Stimulated activated naive CD8-positive, alpha-beta T cell treated with anti-CD3 and anti-CD28 coated beads, Interleukin-15, amount 100 ng/mL, for 72 hours (primary cell): ENCODE results near the gene SELENOO.

Source experiments
- ATAC-seq: fragments of 150-1000 bp; cut with Tn5 transposase; 2 replicates; pipeline ENCODE4 v1.10.0; 2021; ENCODE audit warnings: mild to moderate bottlenecking, moderate library complexity
- DNase-seq, 2 donors: peaks; one replicate each; pipeline ENCODE4 v3.0.0; 2021 to 2022
- H3K27ac Mint-ChIP-seq, 2 donors: one replicate each; pipeline ENCODE4 v1.8.0; 2022; ENCODE audit warnings: mild to moderate bottlenecking in 2 of 2, mixed read lengths in 2 of 2, moderate library complexity in 2 of 2
- H3K27me3 Mint-ChIP-seq: one replicate; pipeline ENCODE4 v1.8.0; 2022; ENCODE audit warnings: mixed read lengths
- H3K4me1 Mint-ChIP-seq: one replicate; pipeline ENCODE4 v1.8.0; 2022; ENCODE audit warnings: mild to moderate bottlenecking, mixed read lengths
- H3K4me3 Mint-ChIP-seq, 2 donors: one replicate each; pipeline ENCODE4 v1.8.0; 2022; ENCODE audit warnings: mild to moderate bottlenecking in 2 of 2, mixed read lengths in 2 of 2, moderate library complexity in 1 of 2
- H3K9me3 Mint-ChIP-seq, 2 donors: one replicate each; pipeline ENCODE4 v1.8.0; 2022; ENCODE audit warnings: mixed read lengths in 2 of 2

Gene SELENOO

GRCh38 chr22:50169774-50170341 is 31.0 kb upstream of the SELENOO start:
- ATAC-seq, result peak; percentile 72
- peak; percentile 51 to 63 for DNase-seq
- Mint-ChIP-seq H3K4me3 (peak overlapping the region; percentile 69 to 74), H3K27ac (peak overlapping the region in 1 of 2 donors; percentile 88), H3K4me1 (peaks cover 18% of the 10 kb centered on the region), H3K9me3 (no peaks in the 10 kb centered on the region), H3K27me3 (peaks cover 62% of the 10 kb centered on the region)

GRCh38 chr22:50170453-50171318 is 30.1 kb upstream of the SELENOO start, which contains the start of gene PANX2:
Gene PANX2, plus strand, starts transcription at chr22:50170731. Its CDS starts 0 bp downstream, at chr22:50170731.
- DNase-seq, result no peak
- H3K27ac Mint-ChIP-seq, result peak within 1 kb of the TSS; percentile 75 to 88
- ATAC-seq, result peak; percentile 33
- H3K27me3 Mint-ChIP-seq, result peaks cover 62% of the 10 kb centered on the region
- H3K4me1 Mint-ChIP-seq, result peaks cover 18% of the 10 kb centered on the region
- peak within 1 kb of the TSS; percentile 79 to 84 for H3K4me3 Mint-ChIP-seq
- H3K9me3 Mint-ChIP-seq, result no peaks in the 10 kb centered on the region

- peak overlapping the region; percentile 79 to 84 for H3K4me3 Mint-ChIP-seq
- H3K9me3 Mint-ChIP-seq, result no peaks in the 10 kb centered on the region
- peaks cover 18% of the 10 kb centered on the region for H3K4me1 Mint-ChIP-seq
- no peak for DNase-seq
- peak; percentile 18 for ATAC-seq
- H3K27me3 Mint-ChIP-seq, result peaks cover 62% of the 10 kb centered on the region
- H3K27ac Mint-ChIP-seq, result peak overlapping the region; percentile 64 to 67
Measured at GRCh38 chr22:50171319-50171964, 29.4 kb upstream of the SELENOO start.

GRCh38 chr22:50171965-50172421 is 28.8 kb upstream of the SELENOO start:
- no peak overlapping the region for H3K27ac Mint-ChIP-seq
- no peaks in the 10 kb centered on the region for H3K9me3 Mint-ChIP-seq
- peaks cover 18% of the 10 kb centered on the region for H3K4me1 Mint-ChIP-seq
- H3K4me3 Mint-ChIP-seq, result peak overlapping the region in 1 of 2 donors; percentile 36
- ATAC-seq (peak; percentile 5), DNase-seq (no peak)
- H3K27me3 Mint-ChIP-seq, result peaks cover 66% of the 10 kb centered on the region

- ATAC-seq, result no peak
- H3K27me3 Mint-ChIP-seq, result peaks cover 62% of the 10 kb centered on the region
Measured at GRCh38 chr22:50173311-50173982, 27.4 kb upstream of the SELENOO start.

GRCh38 chr22:50173983-50174355 is 26.8 kb upstream of the SELENOO start:
- peak overlapping the region in 1 of 2 donors; percentile 80 for H3K27ac Mint-ChIP-seq

More at GRCh38 chr22:50173311-50173982, 27.4 kb upstream of the SELENOO start:
- H3K27ac Mint-ChIP-seq, result peak overlapping the region in 1 of 2 donors; percentile 80
- DNase-seq, result no peak
- H3K9me3 Mint-ChIP-seq, result no peaks in the 10 kb centered on the region
- H3K4me1 Mint-ChIP-seq, result peaks cover 18% of the 10 kb centered on the region
- no peak overlapping the region for H3K4me3 Mint-ChIP-seq

GRCh38 chr22:50174382-50175190 is 26.2 kb upstream of the SELENOO start:
- peaks cover 51% of the 10 kb centered on the region for H3K27me3 Mint-ChIP-seq
- H3K4me3 Mint-ChIP-seq, result no peak overlapping the region
- no peak for DNase-seq
- ATAC-seq, result no peak
- no peak overlapping the region for H3K27ac Mint-ChIP-seq
- H3K4me1 Mint-ChIP-seq, result peaks cover 9% of the 10 kb centered on the region
- H3K9me3 Mint-ChIP-seq, result no peaks in the 10 kb centered on the region

More at GRCh38 chr22:50173983-50174355, 26.8 kb upstream of the SELENOO start:
- no peak overlapping the region for H3K4me3 Mint-ChIP-seq
- ATAC-seq (no peak), DNase-seq (no peak)
- peaks cover 13% of the 10 kb centered on the region for H3K4me1 Mint-ChIP-seq
- H3K9me3 Mint-ChIP-seq, result no peaks in the 10 kb centered on the region
- H3K27me3 Mint-ChIP-seq, result peaks cover 57% of the 10 kb centered on the region

- Mint-ChIP-seq H3K9me3 (no peaks in the 10 kb centered on the region), H3K27me3 (peaks cover 50% of the 10 kb centered on the region), H3K4me3 (no peak overlapping the region), H3K4me1 (peaks cover 15% of the 10 kb centered on the region), H3K27ac (no peak overlapping the region)
- ATAC-seq, result no peak
- DNase-seq, result no peak
Measured at GRCh38 chr22:50175191-50175461, 25.7 kb upstream of the SELENOO start.

GRCh38 chr22:50175921-50176849 is 24.6 kb upstream of the SELENOO start:
- H3K4me1 Mint-ChIP-seq, result peaks cover 13% of the 10 kb centered on the region
- ATAC-seq, result no peak
- H3K27me3 Mint-ChIP-seq, result peaks cover 43% of the 10 kb centered on the region
- H3K27ac Mint-ChIP-seq, result no peak overlapping the region
- H3K9me3 Mint-ChIP-seq, result no peaks in the 10 kb centered on the region
- no peak for DNase-seq
- H3K4me3 Mint-ChIP-seq, result no peak overlapping the region

- DNase-seq (no peak), ATAC-seq (no peak)
- Mint-ChIP-seq H3K27me3 (peaks cover 35% of the 10 kb centered on the region), H3K4me1 (peaks cover 11% of the 10 kb centered on the region), H3K4me3 (no peak overlapping the region), H3K27ac (no peak overlapping the region), H3K9me3 (no peaks in the 10 kb centered on the region)
Measured at GRCh38 chr22:50176850-50177536, 23.8 kb upstream of the SELENOO start.

- Mint-ChIP-seq H3K9me3 (no peaks in the 10 kb centered on the region), H3K4me1 (peaks cover 11% of the 10 kb centered on the region), H3K27ac (no peak overlapping the region), H3K4me3 (no peak overlapping the region), H3K27me3 (peaks cover 27% of the 10 kb centered on the region)
- ATAC-seq (no peak), DNase-seq (no peak)
Measured at GRCh38 chr22:50177537-50178470, 23.0 kb upstream of the SELENOO start.

GRCh38 chr22:50178471-50178864 is 22.3 kb upstream of the SELENOO start:
- no peak overlapping the region for H3K27ac Mint-ChIP-seq
- H3K27me3 Mint-ChIP-seq, result peaks cover 21% of the 10 kb centered on the region
- H3K4me3 Mint-ChIP-seq, result no peak overlapping the region
- DNase-seq (no peak), ATAC-seq (no peak)
- peaks cover 11% of the 10 kb centered on the region for H3K4me1 Mint-ChIP-seq
- H3K9me3 Mint-ChIP-seq, result no peaks in the 10 kb centered on the region
